B cell (primary cell): ENCODE results near the gene INKA2.

Source experiments
- CTCF ChIP-seq: fragments of 200-600 bp; IDR thresholded peaks from one replicate; pipeline ENCODE4 v1.8.0; 2022; ENCODE audit warnings: antibody characterized with exemption, mild to moderate bottlenecking
- EZH2 ChIP-seq: IDR thresholded peaks from 2 replicates; pipeline ENCODE4 v1.6.1; 2012; ENCODE audit warnings: borderline replicate concordance, low read depth, mild to moderate bottlenecking, moderate library complexity, low read length; ENCODE audit not compliant: insufficient read depth, poor library complexity, severe bottlenecking

GRCh38 chr1:111719135-111719534 is 20.1 kb downstream of the INKA2 start:
- no peak for TF ChIP-seq CTCF
- no peak for TF ChIP-seq EZH2
